Measurements from ENCODE around the gene ATP6V0A1.
"Not testable (repeated sequence)": the region's sequence is repeated elsewhere in the genome, so short reads cannot be mapped to it uniquely, and the experiment has no call there.

Gene ATP6V0A1

DNA sequence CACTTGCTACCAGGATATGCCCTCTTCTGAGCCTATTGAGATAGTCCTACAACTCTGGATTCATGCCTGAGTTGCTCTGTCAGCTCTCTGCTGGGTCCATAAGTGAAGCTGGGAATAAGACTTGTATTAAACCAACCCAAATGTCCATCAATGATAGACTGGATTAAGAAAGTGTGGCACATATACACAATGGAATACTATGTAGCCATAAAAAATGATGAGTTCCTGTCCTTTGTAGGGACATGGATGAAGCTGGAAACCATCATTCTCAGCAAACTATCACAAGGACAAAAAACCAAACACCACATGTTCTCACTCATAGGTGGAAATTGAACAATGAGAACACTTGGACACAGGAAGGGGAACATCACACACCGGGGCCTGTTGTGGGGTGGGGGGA, 19.1 kb downstream of the ATP6V0A1 start:
- DNase-seq = not testable (repeated sequence)

DNA sequence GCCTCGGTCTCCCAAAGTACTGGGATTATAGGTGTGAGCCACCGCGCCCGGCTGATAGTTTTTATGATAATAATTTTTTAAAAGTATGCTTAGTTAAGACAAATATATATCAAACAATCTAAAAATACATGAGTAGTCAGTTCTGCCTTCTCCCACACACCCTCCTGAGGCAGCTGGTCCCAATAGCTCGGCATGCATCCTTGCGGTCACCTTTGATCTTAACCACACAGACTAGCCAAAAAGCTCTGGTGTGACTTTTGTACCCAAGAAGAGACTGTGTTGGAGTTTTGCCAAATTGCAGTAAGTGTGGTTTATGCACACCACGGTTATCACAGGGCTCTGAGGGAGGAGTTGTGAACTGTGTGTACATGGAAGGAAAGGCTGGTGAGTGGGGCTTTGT, 25.6 kb downstream of the ATP6V0A1 start:
- peak; percentile 82 for DNase-seq

DNA sequence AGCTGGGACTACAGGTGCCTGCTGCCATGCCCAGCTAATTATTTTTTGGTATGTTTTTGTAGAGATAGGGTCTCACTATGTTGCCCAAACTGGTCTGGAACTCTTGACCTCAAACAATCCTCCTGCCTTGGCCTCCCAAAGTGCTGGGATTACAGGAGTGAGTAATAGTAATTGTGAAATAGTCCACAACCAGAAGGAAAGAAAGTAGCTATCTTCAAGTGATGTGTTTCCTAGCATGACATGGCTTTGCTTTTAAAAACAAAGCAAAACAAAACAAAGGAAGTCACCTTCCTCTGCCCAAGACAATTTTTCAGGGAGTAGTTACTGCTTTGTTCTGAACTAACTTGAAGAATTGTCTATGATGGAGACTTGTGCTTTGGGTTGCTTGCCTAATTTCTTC, 27.0 kb downstream of the ATP6V0A1 start:
- DNase-seq = no peak

DNA sequence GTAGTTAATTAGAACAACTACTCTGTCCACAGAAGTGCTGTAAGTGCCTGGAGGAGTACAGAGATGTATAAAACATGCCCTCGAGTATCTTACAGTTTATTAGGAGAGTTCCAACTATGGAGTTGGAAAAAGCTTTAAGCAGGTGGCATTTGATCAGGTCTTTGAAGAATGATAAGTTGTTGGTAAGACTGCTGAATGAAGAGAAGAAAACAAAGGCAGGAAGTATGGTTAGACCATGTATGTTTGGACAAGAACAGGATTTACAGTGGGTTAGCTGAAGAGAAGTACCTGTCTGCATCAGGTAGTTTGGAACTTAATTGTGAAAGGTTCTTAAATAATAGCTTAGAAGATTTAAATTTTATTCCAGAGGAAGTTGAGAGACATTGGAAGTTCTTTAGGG, 29.4 kb downstream of the ATP6V0A1 start:
- no peak for DNase-seq

DNA sequence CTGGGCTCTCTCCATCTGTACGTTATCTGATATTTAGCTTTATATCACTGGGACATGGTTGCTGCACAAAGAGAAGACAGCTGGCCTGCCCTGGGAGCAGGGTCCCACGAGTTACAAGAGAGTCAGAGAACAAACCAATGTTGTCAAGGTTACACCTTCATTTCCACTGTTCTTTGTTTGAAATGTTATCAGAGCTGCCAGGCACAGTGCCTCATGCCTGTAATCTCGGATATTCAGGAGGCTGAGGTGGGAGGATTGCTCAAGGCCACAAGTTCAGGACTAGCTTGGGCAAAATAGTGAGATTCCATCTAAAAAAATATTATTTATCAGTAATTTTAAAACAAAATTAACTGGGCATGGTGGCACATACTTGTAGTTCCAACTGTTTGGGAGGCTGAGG, 34.6 kb downstream of the ATP6V0A1 start:
- peak; percentile 68 for DNase-seq

DNA sequence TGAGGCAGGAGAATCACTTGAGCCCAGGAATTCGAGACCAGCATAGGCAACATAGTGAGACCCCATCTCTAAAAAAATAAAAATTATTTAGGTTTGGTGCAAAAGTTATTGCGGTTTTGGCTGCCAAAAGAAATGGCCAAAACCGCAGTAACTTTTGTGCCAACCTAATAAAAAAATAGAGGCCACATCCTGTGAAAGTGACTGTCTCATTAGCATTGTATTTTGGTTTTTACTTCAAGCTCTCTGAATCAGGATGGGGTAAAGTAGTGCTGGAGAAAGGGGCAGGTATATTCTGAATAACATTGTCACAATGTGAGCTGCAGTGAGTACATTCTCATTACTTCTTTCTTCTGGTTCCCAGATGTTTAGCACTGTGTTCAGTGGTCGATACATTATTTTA, 36.0 kb downstream of the ATP6V0A1 start:
- no peak for DNase-seq

DNA sequence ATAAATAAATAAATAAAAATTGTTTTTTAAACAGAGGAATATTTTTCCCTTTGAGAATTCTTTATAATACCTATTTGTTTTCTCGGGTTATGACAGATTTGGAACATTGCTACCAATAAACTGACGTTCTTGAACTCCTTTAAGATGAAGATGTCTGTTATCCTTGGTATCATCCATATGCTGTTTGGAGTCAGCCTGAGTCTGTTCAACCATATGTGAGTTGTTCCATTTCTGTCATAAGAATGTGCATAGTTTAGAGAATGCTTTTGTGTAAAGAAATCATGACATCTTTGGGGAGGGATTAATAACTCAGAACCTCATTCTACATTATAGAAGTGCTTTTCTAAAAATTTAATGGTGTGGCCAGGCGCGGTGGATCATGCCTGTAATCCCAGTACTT, 40.1 kb downstream of the ATP6V0A1 start:
- no peak for DNase-seq

DNA sequence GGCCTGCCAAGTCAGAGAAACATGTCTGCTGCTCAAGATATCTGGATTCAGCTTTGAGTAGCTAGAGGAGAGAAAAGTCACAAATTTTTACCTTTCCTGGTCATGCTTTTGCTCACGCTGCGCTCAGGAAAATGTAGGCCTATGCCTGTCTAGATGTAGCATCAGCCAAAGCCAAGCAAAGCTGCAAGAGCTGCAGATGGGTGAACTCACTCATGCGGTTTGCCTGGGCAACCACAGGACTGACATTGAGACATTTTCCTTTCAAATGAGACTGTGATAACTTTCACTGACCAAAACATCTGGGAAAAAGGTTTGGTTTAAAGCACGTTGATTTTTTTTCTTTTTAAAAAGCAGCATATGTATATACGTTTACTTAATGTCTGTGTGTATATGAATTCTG, 43.4 kb downstream of the ATP6V0A1 start:
- no peak for DNase-seq

DNA sequence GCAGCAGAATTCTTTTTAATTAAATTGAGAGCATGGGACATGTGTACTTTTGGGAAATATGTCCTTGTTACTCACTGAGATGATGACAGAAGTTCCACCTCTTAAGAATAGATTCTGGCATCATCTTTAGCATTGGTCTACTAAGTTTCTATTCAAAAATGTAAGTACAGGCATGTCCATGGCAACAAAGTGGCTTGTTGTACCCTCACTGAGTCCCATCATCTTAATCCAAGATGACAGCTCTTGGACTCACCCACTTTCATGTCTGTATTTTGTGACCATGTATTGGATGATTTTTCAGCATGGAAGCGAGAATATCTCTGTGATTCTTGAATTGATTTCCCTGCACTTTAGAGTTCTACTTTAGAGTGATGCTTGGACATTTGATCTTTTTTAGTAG, 44.2 kb downstream of the ATP6V0A1 start:
- DNase-seq = no peak

DNA sequence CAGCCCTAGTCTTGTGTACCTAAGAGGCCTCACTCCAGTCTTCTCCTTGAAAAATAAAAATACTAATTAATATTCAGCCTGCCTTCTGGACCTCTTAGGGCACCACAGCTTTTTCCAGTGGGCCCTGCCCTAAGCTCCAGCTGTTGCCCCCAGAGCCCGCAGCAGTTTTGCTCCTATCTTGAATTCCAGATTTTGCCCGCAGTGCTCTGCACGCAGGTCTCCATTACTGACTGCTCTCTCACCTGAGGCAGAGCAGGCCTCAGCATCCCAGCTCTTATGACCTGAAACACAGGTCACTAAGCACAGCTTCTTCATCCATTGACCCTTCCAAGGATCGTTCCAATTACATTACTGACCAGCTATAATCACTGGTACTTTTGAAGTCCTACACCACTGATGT, 49.0 kb downstream of the ATP6V0A1 start:
- DNase-seq = no peak

DNA sequence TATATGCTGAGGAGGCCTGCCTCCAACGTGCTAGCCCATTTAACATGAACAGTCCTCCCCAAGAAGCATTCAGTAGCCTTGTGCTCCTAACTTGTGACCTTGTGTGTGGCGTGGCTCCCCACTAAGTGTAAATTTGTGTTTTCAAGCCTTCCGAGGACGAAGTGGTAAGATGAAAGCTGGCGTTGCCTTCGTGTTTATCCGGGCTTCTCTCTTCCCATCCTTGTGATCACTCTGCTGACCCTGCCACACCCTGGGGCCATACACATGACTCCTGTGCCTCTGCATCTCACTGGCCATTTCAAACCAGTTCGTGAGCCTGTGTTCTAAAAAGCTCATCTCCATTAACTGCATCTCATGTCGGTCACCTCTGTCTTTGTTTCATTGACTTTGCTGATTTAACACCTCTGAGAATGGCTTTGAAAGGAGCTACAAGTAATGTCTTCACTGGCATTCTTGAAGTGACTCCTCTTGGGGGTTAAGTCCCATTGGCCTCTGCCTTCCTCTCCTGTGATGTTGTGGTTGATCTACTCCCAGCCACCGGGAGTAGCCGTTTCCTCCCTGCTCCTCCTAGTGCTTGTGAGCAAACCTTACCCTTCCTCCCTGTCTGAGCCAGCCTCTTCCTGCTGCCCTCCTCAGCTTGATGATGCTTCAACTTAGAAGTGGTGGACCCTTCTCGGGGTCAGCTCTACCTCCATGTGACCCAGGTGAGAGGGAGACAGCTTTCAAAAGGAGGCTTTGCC, 49.9 kb downstream of the ATP6V0A1 start:
- DNase-seq = peak; percentile 38

DNA sequence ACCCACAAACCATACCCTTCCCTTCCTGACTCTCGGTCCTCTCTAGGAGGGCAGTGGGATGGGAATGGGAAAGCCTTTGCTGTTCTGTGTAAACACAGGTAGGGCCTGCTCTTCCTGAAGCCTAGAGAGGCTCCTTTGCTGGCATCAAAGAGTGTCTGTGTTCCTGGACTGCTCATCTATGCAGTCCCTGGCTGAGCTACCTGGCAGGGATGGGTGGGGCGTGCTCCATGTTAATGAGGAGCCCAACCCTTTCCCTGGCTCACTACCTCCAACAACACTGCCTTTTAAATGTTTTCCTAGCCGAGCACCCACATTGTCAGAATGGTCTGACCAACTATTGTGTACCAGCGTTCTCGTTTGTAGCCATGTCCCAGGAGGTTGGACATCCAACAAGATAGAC, 50.7 kb downstream of the ATP6V0A1 start:
- DNase-seq = no peak

DNA sequence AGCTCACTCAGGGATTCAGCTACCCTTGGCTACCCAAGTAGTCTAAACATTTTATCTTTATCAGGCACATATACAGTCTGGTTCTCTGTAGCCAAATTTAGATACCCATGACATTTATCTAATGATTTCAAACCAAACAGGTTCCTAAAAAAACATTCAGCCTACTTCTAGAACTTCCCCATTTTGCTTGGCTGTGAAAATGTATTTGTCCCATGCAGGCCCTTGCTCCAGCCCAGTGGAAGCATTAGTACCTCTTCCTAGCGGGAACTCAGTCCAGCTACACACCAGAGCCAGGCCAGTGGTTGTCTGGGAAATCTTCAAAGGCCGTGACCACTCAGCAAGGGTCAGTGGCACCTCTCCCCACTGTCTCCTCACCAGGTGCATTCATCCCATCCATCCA, 51.2 kb downstream of the ATP6V0A1 start:
- DNase-seq = peak; percentile 71

DNA sequence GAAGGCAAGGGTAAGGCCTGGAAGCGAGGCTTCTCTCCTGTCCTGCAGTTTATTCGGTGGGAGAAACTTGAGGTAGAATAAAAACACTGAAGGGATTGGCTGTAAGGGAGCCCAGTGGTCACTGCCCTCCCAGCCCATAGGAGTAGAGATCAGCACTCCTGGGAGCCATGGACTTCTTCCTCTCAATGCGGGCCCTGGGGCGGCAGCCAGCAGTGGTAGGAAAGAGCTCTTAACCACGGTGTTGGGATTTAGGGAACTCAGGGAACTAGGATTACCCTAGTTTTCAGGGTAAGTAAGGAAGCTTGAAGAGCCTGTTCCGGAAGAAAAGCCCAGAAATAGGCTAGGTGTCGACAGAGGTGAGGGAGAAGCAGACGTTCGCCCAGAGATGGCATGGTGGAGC, 53.6 kb downstream of the ATP6V0A1 start:
- DNase-seq = no peak

DNA sequence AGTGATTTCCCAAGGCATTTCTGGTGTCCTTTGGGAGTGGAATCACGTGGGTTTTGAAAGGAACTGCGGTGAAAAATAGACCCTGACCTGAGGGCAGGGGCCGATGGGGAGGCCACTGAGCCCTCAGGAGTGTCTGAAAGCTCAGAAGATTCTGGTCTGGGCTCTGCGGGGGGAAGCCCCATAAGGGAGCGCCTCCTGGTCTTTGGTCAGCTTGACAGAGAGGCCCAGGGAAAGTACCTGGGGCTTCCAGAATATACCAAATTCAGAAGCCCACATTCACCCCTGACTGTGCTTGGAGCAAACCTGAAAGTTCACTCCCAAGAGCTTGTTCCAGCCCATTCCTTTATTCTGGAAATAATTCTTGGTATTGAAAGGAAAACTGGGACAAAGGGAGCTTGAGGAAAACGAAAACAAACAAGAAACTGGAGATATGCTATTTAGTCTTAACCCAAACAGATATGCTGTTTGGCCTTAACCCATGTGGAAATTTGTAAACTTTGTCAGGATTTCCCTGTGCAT, 54.1 kb downstream of the ATP6V0A1 start:
- no peak for DNase-seq

DNA sequence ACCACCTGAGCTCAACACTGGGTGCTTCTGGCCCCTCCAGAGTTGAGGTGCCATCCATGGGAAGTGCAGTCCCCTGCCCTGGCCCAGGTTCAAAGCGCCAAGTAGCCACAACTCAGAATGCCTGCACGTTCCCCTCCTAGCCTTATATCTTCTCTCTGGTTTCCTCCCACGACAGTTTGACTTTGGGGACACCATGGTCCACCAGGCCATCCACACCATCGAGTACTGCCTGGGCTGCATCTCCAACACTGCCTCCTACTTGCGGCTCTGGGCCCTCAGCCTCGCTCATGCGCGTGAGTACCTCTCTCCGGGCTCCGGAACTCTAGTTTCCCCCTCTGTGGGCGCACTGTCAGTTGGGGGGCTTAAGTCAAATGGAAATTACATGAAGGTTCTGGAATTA, 55.0 kb downstream of the ATP6V0A1 start:
- no peak for DNase-seq

DNA sequence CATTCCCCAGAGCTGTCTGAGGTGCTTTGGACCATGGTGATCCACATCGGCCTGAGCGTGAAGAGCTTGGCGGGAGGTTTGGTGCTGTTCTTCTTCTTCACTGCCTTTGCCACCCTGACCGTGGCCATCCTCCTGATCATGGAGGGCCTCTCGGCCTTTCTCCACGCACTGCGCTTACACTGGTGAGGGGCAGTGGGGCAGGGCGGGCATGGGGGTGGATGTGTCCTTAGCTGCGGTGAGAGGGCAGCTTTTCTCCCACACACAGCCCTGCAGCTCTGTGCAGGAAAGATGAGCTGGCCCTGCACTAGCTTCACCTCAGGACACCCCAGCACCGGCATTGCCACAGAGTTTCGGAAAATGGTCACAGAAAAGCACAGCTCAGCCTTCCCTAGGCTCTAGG, 55.6 kb downstream of the ATP6V0A1 start:
- no peak for DNase-seq

DNA sequence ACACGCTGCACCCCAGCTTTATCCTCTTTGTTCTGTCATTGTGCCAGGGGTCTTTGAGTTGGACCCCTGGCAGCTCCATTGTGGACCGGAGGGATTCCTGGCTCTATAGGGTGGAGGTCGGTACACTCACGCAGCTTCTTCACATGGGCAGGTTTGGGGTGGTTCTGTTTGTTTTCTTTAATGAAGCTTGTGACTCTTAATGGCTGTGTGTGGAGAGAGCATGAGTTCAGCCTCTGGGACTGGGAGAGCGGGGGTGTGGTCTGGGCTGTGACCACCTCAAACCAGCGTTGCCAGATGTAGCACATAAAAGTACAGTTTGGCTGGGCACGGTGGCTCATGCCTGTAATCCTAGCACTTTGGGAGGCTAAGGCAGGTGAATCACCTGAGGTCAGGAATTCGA, 56.2 kb downstream of the ATP6V0A1 start:
- DNase-seq = no peak

DNA sequence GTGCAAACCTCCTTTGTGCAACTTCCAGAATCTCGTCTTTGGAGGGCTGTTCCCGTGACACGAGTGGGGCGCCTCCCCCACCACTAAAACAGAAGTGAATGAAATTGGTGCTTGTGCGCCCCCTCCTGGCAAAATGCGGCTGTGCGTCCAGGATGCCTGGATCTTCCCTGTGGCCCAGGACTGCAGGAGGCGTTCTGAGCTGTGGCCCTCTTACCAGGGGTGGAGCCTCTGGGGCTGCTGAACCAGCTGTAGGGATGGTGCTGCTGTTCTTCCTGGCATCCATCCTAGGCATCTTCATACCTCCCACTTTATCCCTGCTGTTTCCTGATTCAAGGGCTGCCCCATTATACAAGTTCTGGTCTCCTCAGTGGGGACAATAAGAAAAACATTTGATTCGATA, 58.8 kb downstream of the ATP6V0A1 start:
- peak; percentile 91 for DNase-seq

DNA sequence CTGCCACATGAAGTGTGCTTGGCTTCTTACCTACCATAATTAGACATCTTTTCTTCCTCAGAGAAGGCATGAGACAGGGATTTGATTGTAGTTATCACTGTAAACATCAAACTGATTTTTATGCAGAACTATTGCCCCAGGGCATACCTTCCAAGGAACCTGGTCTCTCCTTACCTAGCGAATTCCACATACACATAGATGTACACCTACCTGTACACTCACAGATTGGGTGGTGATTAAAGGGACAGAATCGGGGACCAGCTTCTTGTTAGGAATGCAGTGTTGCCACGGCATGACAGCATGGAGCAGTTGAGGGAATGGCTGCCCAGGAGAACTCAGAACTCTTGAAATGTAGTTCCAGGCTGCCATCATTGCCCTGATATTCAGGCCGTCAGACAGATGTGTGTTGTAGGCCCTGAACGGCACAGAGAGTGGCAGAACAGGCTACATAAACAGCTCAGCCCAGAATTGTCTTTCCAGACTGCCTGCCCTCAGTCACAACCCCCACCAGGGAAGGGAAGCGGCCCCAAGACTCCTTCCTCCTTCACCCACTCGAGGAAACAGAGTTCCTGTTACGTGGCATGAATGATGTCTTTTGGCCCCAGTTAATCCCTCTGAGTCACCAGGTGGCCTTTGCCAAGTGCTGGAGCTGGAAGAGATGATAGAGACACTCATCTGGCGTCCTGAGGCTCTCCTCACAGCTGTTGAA, 59.5 kb downstream of the ATP6V0A1 start:
- peak; percentile 78 for DNase-seq

DNA sequence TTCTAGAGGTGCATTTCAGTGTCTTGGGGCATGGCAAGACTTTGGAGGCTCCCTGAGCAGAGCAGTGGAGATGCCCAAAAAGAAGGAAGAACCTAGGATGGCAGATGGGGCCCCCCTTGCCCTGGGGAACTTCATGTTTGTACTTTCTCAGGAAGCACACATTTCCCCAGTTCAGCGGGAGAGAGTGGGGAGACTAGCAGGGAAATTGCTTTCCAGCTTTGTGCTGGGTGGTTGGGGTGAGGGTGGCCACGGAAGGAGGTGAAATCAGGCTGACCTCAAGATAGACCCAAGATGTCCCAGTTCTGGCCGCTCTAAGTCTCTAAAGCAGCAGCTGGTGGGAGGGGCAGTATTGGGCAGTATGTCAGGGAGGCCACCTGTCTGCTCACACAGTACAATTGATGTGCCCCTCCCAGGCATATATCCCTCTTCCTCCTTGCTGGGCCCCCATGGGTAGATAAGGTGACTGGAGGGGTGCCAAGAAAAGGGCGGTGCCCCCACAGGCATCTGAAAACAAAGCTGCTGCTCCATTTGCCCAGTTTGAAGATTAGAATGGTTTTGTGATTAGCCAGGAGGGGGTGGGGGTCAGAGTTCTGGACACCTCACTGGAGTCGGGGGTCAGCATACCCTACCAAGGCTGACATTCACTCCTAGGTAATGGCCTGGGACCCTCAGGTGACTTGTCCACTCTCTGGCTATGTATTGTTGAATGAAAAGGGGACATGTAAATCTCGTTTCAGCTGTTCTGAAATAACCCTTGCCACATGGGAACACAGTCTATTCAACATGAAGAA, 60.3 kb downstream of the ATP6V0A1 start:
- DNase-seq = peak; percentile 98

DNA sequence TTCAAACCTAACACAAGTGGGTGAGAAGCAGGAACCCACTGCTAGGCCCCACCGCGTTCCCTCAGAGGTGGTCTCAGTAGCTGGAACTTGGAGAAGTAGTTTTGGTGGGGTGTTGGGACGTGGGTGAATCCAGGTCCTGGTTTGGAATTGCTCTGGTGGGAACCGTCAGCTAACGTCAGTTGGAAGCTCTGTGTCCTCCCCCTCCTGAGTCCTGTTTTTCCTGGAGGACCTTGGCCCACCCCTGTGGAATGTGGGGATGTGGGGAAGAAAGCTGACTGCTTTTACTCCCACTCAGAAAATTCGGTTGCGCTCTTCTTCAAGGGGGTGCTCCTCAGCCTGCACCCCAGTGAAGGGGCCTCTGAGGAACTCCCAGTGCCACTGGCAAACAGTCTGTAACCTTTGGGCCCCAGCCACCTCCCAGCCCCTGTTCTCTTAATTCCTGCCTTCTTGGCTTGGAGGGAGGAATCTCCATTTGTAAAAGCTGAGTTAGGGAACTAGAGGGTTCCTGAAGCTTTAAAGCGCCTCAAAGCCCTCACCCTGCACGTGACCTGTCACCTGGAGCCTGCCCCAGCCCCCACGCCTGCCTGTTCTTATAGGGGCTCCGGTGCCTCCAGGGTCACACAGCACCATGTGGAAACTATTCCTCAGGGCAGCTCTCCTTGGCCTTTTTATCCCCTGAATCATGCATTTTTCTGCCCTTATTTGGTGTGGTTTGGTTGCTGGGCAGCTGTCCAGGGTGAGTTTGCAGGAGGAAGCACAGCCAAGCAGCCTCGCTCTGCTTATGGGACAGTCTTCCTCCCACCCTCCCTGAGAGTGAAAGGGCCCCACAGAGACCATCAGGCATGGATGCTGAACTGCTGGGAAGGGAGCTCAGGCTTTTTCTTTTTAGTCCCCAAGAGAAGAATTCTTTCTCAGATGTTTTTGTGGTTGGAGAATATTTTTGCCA, 61.1 kb downstream of the ATP6V0A1 start:
- peak; percentile 70 for DNase-seq
